H1 (cell line): ENCODE measurements around the gene CADPS. TPM values are rescaled to one million over a fixed set of nuclear protein-coding genes. Genes with fewer than 3 reads are reported as not detected.

ENCODE experiments used
- CTCF ChIA-PET: fragments of 300-600 bp; sonication (Branson Sonifier 250); formaldehyde crosslinking; loops from one replicate; lab custom pipeline; 2021; ENCODE audit not compliant: partially characterized antibody; lab: Charles Lee
- POLR2A ChIA-PET: fragments of 300-600 bp; sonication (Branson Sonifier 250); formaldehyde crosslinking; loops from one replicate; lab custom pipeline; 2021; ENCODE audit warnings: inconsistent platforms; ENCODE audit not compliant: partially characterized antibody; lab: Charles Lee
- DNase-seq, 2 experiments: peaks; one replicate each; pipeline versions ENCODE4 v3.0.0 to v3.0.0-alpha.2; 2010 to 2022; ENCODE audit warnings: low spot score in 2 of 2, low read depth in 1 of 2, mixed read lengths in 1 of 2
- FAIRE-seq: peaks from 2 replicates; lab custom pipeline; 2011; peaks lifted over from hg19 to GRCh38; lab: Jason Lieb, UNC
- H2AFZ ChIP-seq: 2 replicates; pipeline ENCODE4 v1.8.1; 2012; ENCODE audit warnings: low read length, inconsistent platforms
- H2AK5ac ChIP-seq: 2 replicates; pipeline ENCODE4 v1.6.1; 2013; ENCODE audit warnings: low read depth, low read length
- H2BK120ac ChIP-seq: replicated peaks from 2 replicates; pipeline ENCODE3; 2013; ENCODE audit warnings: low read depth, low read length, inconsistent platforms
- H2BK12ac ChIP-seq: 2 replicates; pipeline ENCODE4 v1.6.1; 2013; ENCODE audit warnings: low read depth, low read length
- H2BK15ac ChIP-seq: 2 replicates; pipeline ENCODE4 v1.6.1; 2013; ENCODE audit warnings: low read length
- H2BK20ac ChIP-seq: 2 replicates; pipeline ENCODE4 v1.6.1; 2013; ENCODE audit warnings: low read length
- H2BK5ac ChIP-seq: 2 replicates; pipeline ENCODE4 v1.6.1; 2013; ENCODE audit warnings: low read depth, low read length
- H3K14ac ChIP-seq: 2 replicates; pipeline ENCODE4 v1.6.1; 2013; ENCODE audit warnings: inconsistent platforms; ENCODE audit not compliant: insufficient read length
- H3K18ac ChIP-seq: 2 replicates; pipeline ENCODE4 v1.6.1; 2013; ENCODE audit warnings: low read length; ENCODE audit errors: extremely low read depth
- H3K23ac ChIP-seq: 2 replicates; pipeline ENCODE4 v1.6.1; 2013; ENCODE audit warnings: inconsistent platforms; ENCODE audit not compliant: insufficient read length
- H3K23me2 ChIP-seq: 2 replicates; pipeline ENCODE4 v1.6.1; 2013; ENCODE audit warnings: low read depth, low read length
- H3K27ac ChIP-seq: 2 replicates; pipeline ENCODE4 v1.6.1; 2011; ENCODE audit warnings: low read depth, low read length, inconsistent platforms
- H3K27me3 ChIP-seq, 4 experiments: replicated peaks in 1 of 4; 1 replicate in 1 of 4; 2 replicates in 3 of 4; pipeline versions ENCODE4 v1.6.1 to v1.8.1; 2011 to 2013; ENCODE audit warnings: low read length in 3 of 4, mild to moderate bottlenecking in 3 of 4, inconsistent platforms in 2 of 4, mixed read lengths in 2 of 4, moderate library complexity in 1 of 4; ENCODE audit not compliant: control insufficient read depth in 3 of 4, insufficient read depth in 3 of 4; ENCODE audit errors: extremely low read depth in 1 of 4
- H3K36me3 ChIP-seq, 4 experiments: 2 replicates each; pipeline versions ENCODE4 v1.6.1 to v1.8.1; 2011 to 2013; ENCODE audit warnings: mild to moderate bottlenecking in 4 of 4, low read length in 3 of 4, moderate library complexity in 2 of 4, control low read depth in 1 of 4, inconsistent platforms in 1 of 4; ENCODE audit not compliant: insufficient read depth in 4 of 4, control insufficient read depth in 2 of 4
- H3K4ac ChIP-seq: replicated peaks from 2 replicates; pipeline ENCODE3; 2013; ENCODE audit warnings: low read length, low read depth, mixed read lengths, inconsistent platforms; ENCODE audit not compliant: insufficient read length
- H3K4me1 ChIP-seq, 4 experiments: replicated peaks in 1 of 4; 1 replicate in 1 of 4; 2 replicates in 3 of 4; pipeline versions ENCODE4 v1.6.1 to v1.8.1; 2011 to 2013; ENCODE audit warnings: low read length in 3 of 4, inconsistent platforms in 2 of 4, mixed read lengths in 1 of 4; ENCODE audit not compliant: insufficient read depth in 4 of 4, control insufficient read depth in 3 of 4
- H3K4me2 ChIP-seq, 2 experiments: 2 replicates each; pipeline versions ENCODE4 v1.6.1 to v1.8.1; 2011 to 2013; ENCODE audit warnings: low read depth in 2 of 2, low read length in 2 of 2, control low read depth in 1 of 2, inconsistent platforms in 1 of 2, mild to moderate bottlenecking in 1 of 2; ENCODE audit not compliant: insufficient read depth in 1 of 2
- H3K4me3 ChIP-seq, 4 experiments: fragments of 200-600, 300-600 bp in 1 of 4; sonication (generic), shearing (Covaris generic), sonication (Bioruptor Twin) in 1 of 4; 2 replicates each; pipeline versions ENCODE4 v1.5.1 to v1.8.1; 2011 to 2016; ENCODE audit warnings: low read length in 4 of 4, low read depth in 3 of 4, control low read depth in 2 of 4, inconsistent platforms in 2 of 4, mild to moderate bottlenecking in 2 of 4, mixed read lengths in 1 of 4, moderate library complexity in 1 of 4; ENCODE audit not compliant: insufficient read depth in 2 of 4; ENCODE audit errors: extremely low read depth in 1 of 4
- H3K56ac ChIP-seq: replicated peaks from 2 replicates; pipeline ENCODE3; 2013; ENCODE audit warnings: low read depth, mild to moderate bottlenecking, mixed read lengths, low read length, inconsistent platforms; ENCODE audit not compliant: insufficient read length
- H3K79me1 ChIP-seq: 2 replicates; pipeline ENCODE4 v1.6.1; 2013; ENCODE audit warnings: low read depth, low read length, control low read depth
- H3K79me2 ChIP-seq, 2 experiments: 2 replicates each; pipeline versions ENCODE4 v1.6.1 to v1.8.1; 2012 to 2013; ENCODE audit warnings: low read length in 2 of 2, mild to moderate bottlenecking in 2 of 2, inconsistent platforms in 1 of 2; ENCODE audit not compliant: insufficient read depth in 2 of 2, control insufficient read depth in 1 of 2
- H3K9ac ChIP-seq, 4 experiments: replicated peaks in 1 of 4; 1 replicate in 1 of 4; 2 replicates in 3 of 4; pipeline versions ENCODE4 v1.6.1 to v1.8.1; 2011 to 2013; ENCODE audit warnings: low read depth in 3 of 4, low read length in 3 of 4, control low read depth in 2 of 4, mild to moderate bottlenecking in 2 of 4, moderate library complexity in 2 of 4, inconsistent platforms in 1 of 4; ENCODE audit errors: extremely low read depth in 1 of 4
- H3K9me3 ChIP-seq, 2 experiments: 2 replicates each; pipeline versions ENCODE4 v1.6.1 to v1.8.1; 2012 to 2013; ENCODE audit warnings: mild to moderate bottlenecking in 2 of 2, moderate library complexity in 2 of 2, control low read depth in 1 of 2, inconsistent platforms in 1 of 2, low read depth in 1 of 2, low read length in 1 of 2, mixed read lengths in 1 of 2; ENCODE audit not compliant: insufficient read depth in 2 of 2
- H4K20me1 ChIP-seq, 2 experiments: replicated peaks in 1 of 2; 2 replicates each; pipeline versions ENCODE3 to v1.8.1; 2011 to 2013; ENCODE audit warnings: inconsistent platforms in 2 of 2, low read length in 2 of 2, mild to moderate bottlenecking in 1 of 2; ENCODE audit not compliant: insufficient read depth in 2 of 2, control insufficient read depth in 1 of 2
- H4K5ac ChIP-seq: 2 replicates; pipeline ENCODE4 v1.6.1; 2013; ENCODE audit warnings: low read length, low read depth, mixed read lengths, inconsistent platforms; ENCODE audit not compliant: insufficient read length
- H4K8ac ChIP-seq: 2 replicates; pipeline ENCODE4 v1.8.0; 2013; ENCODE audit warnings: mild to moderate bottlenecking, moderate library complexity, low read length, inconsistent platforms; ENCODE audit not compliant: insufficient read depth; ENCODE audit errors: extremely low read depth
- H4K91ac ChIP-seq: replicated peaks from 2 replicates; pipeline ENCODE3; 2013; ENCODE audit warnings: low read length, mixed read lengths, inconsistent platforms; ENCODE audit not compliant: insufficient read length
- SIX5 ChIP-seq: IDR thresholded peaks from 2 replicates; pipeline ENCODE4 v1.6.1; 2011; ENCODE audit warnings: mild to moderate bottlenecking, low read depth, low read length
- TAF1 ChIP-seq: IDR thresholded peaks from 2 replicates; pipeline ENCODE4 v1.6.1; 2011; ENCODE audit warnings: mild to moderate bottlenecking, low read depth, low read length
- TCF12 ChIP-seq: IDR thresholded peaks from 2 replicates; pipeline ENCODE4 v1.6.1; 2011; ENCODE audit warnings: low read depth, mild to moderate bottlenecking, low read length
- polyA plus RNA-seq, 7 experiments: library from polyadenylated mRNA; depleted of rRNA in 3 of 7; stranded (reverse) in 5 of 7; unstranded in 2 of 7; fragments of >200 nt in 5 of 7; fragments of 200-250 nt in 2 of 7; gene quantifications; 1 replicate in 5 of 7; 2 replicates in 1 of 7; 4 replicates in 1 of 7; pipeline versions ENCODE4 v1.2.1 to v1.2.3, GENCODE V29; 2011 to 2013; ENCODE audit warnings: missing spikeins in 2 of 7, mixed read lengths in 2 of 7
- total RNA-seq: library from RNA; stranded (reverse); fragmentation: NEBNext Ultra II Directional; extraction: Animal tissue kit (Norgen Biotek cat#: 25700); gene quantifications from 2 replicates; pipeline ENCODE4 v1.2.1, GENCODE V29; 2021

CADPS gene
- total and polyA plus RNA-seq, 2 of the 8 experiments (the other 6 are each of a cell fraction or from before 2014, with no cell fraction given) = 7.1 to 10.2 TPM

DNA sequence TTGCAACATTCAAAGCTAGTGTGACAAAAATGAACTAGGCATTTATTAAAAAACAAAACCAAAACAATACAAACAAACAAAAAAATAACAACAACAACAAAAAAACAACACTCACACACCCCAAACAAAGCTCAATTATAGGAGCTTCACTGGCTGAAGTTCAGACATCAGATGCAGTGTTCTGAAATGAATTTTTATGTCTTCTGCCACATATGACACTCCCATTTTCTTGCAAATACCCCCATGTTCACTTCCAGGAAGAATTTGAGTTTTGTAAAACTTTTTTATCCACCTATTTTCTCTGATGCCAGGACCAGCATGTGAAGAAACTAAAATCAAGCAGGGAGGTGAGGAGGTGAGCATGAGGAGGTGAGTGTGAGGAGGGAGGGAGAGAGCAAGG is 113.9 kb downstream of the CADPS start:
- no peaks in the 10 kb centered on the region for H3K36me3 ChIP-seq
- H2BK120ac ChIP-seq = no peak overlapping the region
- H3K27ac ChIP-seq = no peak overlapping the region
- H4K91ac ChIP-seq = no peak overlapping the region
- H2BK20ac ChIP-seq = no peak overlapping the region
- no peaks in the 10 kb centered on the region for H4K20me1 ChIP-seq
- ChIA-PET POLR2A (interaction anchor here (0.6 kb wide), 1 partner anchor 125 kb away, joined by 3 read pairs; no protein-coding TSS in a partner anchor), CTCF (no interaction called here)
- FAIRE-seq (no peak), DNase-seq (no peak)
- H3K27me3 ChIP-seq = no peaks in the 10 kb centered on the region
- no peak overlapping the region for H3K4ac ChIP-seq
- no peak overlapping the region for H3K4me2 ChIP-seq
- no peaks in the 10 kb centered on the region for H3K79me1 ChIP-seq
- no peaks in the 10 kb centered on the region for H3K79me2 ChIP-seq
- no peak overlapping the region for H3K56ac ChIP-seq
- no peaks in the 10 kb centered on the region for H3K4me1 ChIP-seq
- H4K5ac ChIP-seq = no peak overlapping the region
- no peak overlapping the region for H2BK15ac ChIP-seq
- no peaks in the 10 kb centered on the region; the same call in 1 of the 2 replicates for H3K23me2 ChIP-seq
- no peak overlapping the region for H2BK12ac ChIP-seq
- no peak overlapping the region for H3K18ac ChIP-seq
- no peak overlapping the region for H3K14ac ChIP-seq
- H3K4me3 ChIP-seq = no peak overlapping the region
- no peaks in the 10 kb centered on the region for H3K9me3 ChIP-seq
- H3K9ac ChIP-seq = no peak overlapping the region
- H2BK5ac ChIP-seq = no peak overlapping the region
- H4K8ac ChIP-seq = no peak overlapping the region
- no peak overlapping the region for H2AFZ ChIP-seq
- no peak overlapping the region for H2AK5ac ChIP-seq
- TF ChIP-seq SIX5 = no peak
- TF ChIP-seq TAF1 = no peak
- TF ChIP-seq TCF12 = no peak
- H3K23ac ChIP-seq = no peak overlapping the region
